CD14-positive monocyte (primary cell): ENCODE measurements around the gene TXNL1. TPM values are rescaled to one million over a fixed set of nuclear protein-coding genes. Genes with fewer than 3 reads are reported as not detected.
A peak's percentile ranks its signal among the peaks of the same experiment; 100 is the strongest.

Experiments
- DNase-seq, 3 donors: peaks; one replicate each; pipeline ENCODE4 v3.0.0-alpha.2; 2011 to 2022
- H2AFZ ChIP-seq: 2 replicates; pipeline ENCODE4 v1.6.0; 2012; ENCODE audit warnings: mild to moderate bottlenecking, low read depth, low read length, inconsistent platforms; ENCODE audit not compliant: insufficient read depth, poor library complexity, severe bottlenecking
- H3K27ac ChIP-seq, 2 donors: 1 replicate in 1 of 2; 2 replicates in 1 of 2; pipeline ENCODE4 v1.5.1; 2012 to 2013; ENCODE audit warnings: low read length in 2 of 2, control low read depth in 1 of 2, inconsistent platforms in 1 of 2, low read depth in 1 of 2, mild to moderate bottlenecking in 1 of 2
- H3K27me3 ChIP-seq, 2 donors: one replicate each; pipeline versions ENCODE4 v1.6.0 to v1.6.1; 2011 to 2013; ENCODE audit warnings: low read length in 2 of 2; ENCODE audit not compliant: control insufficient read depth in 2 of 2, insufficient read depth in 2 of 2
- H3K36me3 ChIP-seq, 2 donors: replicated peaks in 1 of 2; 1 replicate in 1 of 2; 2 replicates in 1 of 2; pipeline versions ENCODE4 v1.5.1 to v1.6.1; 2012 to 2013; ENCODE audit warnings: low read length in 2 of 2, control low read depth in 1 of 2, inconsistent platforms in 1 of 2, mild to moderate bottlenecking in 1 of 2; ENCODE audit not compliant: insufficient read depth in 2 of 2, control insufficient read depth in 1 of 2
- H3K4me1 ChIP-seq, 2 donors: 1 replicate in 1 of 2; 2 replicates in 1 of 2; pipeline versions ENCODE4 v1.5.1 to v1.6.1; 2012 to 2013; ENCODE audit warnings: low read length in 2 of 2, control low read depth in 1 of 2, inconsistent platforms in 1 of 2, mild to moderate bottlenecking in 1 of 2, moderate library complexity in 1 of 2; ENCODE audit not compliant: insufficient read depth in 2 of 2, control insufficient read depth in 1 of 2
- H3K4me2 ChIP-seq: replicated peaks from 2 replicates; pipeline ENCODE3; 2012; ENCODE audit warnings: low read length, moderate library complexity, mild to moderate bottlenecking; ENCODE audit not compliant: poor library complexity, severe bottlenecking; ENCODE audit errors: extremely low read depth
- H3K4me3 ChIP-seq, 3 experiments: fragments of 200-600 bp in 1 of 3; sonication (generic) in 1 of 3; replicated peaks in 1 of 3; 1 replicate in 2 of 3; 2 replicates in 1 of 3; pipeline ENCODE4 v1.5.1; 2011 to 2013; ENCODE audit warnings: low read length in 3 of 3, mild to moderate bottlenecking in 3 of 3, control low read depth in 2 of 3, low read depth in 2 of 3, inconsistent platforms in 1 of 3, moderate library complexity in 1 of 3
- H3K79me2 ChIP-seq: 2 replicates; pipeline ENCODE4 v1.6.0; 2012; ENCODE audit warnings: mild to moderate bottlenecking, control low read depth, inconsistent platforms, low read length, moderate library complexity; ENCODE audit not compliant: insufficient read depth
- H3K9ac ChIP-seq: 2 replicates; pipeline ENCODE4 v1.6.0; 2017; ENCODE audit warnings: low read length, mild to moderate bottlenecking; ENCODE audit not compliant: insufficient read depth, poor library complexity, severe bottlenecking
- H3K9me3 ChIP-seq, 2 donors: replicated peaks in 1 of 2; 1 replicate in 1 of 2; 2 replicates in 1 of 2; pipeline versions ENCODE4 v1.5.1 to v1.6.1; 2012 to 2013; ENCODE audit warnings: low read length in 2 of 2, control low read depth in 1 of 2; ENCODE audit not compliant: control insufficient read depth in 1 of 2, insufficient read depth in 1 of 2
- H4K20me1 ChIP-seq: 2 replicates; pipeline ENCODE4 v1.6.0; 2012; ENCODE audit warnings: mild to moderate bottlenecking, low read length, control low read depth, moderate library complexity; ENCODE audit not compliant: insufficient read depth
- H3K27ac Mint-ChIP-seq, 7 donors: one replicate each; pipeline ENCODE4 v1.8.0; 2020; ENCODE audit warnings: mild to moderate bottlenecking in 7 of 7, mixed read lengths in 7 of 7, moderate library complexity in 6 of 7, inconsistent platforms in 2 of 7
- H3K27me3 Mint-ChIP-seq, 3 donors: one replicate each; pipeline ENCODE4 v1.8.0; 2021 to 2022; ENCODE audit warnings: low read depth in 3 of 3, mild to moderate bottlenecking in 3 of 3, mixed read lengths in 3 of 3, moderate library complexity in 3 of 3, inconsistent platforms in 1 of 3
- H3K36me3 Mint-ChIP-seq, 2 donors: one replicate each; pipeline ENCODE4 v1.8.0; 2020; ENCODE audit warnings: mixed read lengths in 2 of 2, inconsistent platforms in 1 of 2, mild to moderate bottlenecking in 1 of 2
- H3K4me1 Mint-ChIP-seq: one replicate; pipeline ENCODE4 v1.8.0; 2020; ENCODE audit warnings: mild to moderate bottlenecking, mixed read lengths
- H3K4me3 Mint-ChIP-seq, 2 donors: one replicate each; pipeline ENCODE4 v1.8.0; 2020; ENCODE audit warnings: mild to moderate bottlenecking in 2 of 2, mixed read lengths in 2 of 2, moderate library complexity in 1 of 2
- H3K9me3 Mint-ChIP-seq, 7 donors: one replicate each; pipeline ENCODE4 v1.8.0; 2020 to 2022; ENCODE audit warnings: mixed read lengths in 7 of 7, mild to moderate bottlenecking in 6 of 7, moderate library complexity in 6 of 7, inconsistent platforms in 2 of 7
- CTCF ChIP-seq: fragments of 200-600 bp; IDR thresholded peaks from one replicate; pipeline ENCODE4 v1.8.0; 2022; ENCODE audit warnings: antibody characterized with exemption, mild to moderate bottlenecking
- WGBS: methylation state at CpG from one replicate; pipeline ENCODE4 v1.1.5; 2013; ENCODE audit warnings: missing lambda C conversion rate; ENCODE audit not compliant: insufficient coverage; 5-methylcytosine and 5-hydroxymethylcytosine counted together
- intact Hi-C, 2 donors: fragments of 100-400 bp; cut with micrococcal nuclease; formaldehyde crosslinking; loops; one replicate each; pipeline versions ENCODE4 v1.15.0 to v1.15.1; 2023
- polyA plus RNA-seq, 3 donors: library from polyadenylated mRNA; depleted of rRNA in 1 of 3; unstranded in 2 of 3; stranded (reverse) in 1 of 3; fragments of 300-500 nt in 2 of 3; fragments of >200 nt in 1 of 3; fragmentation: Illumina TruSeq in 2 of 3; gene quantifications; 1 replicate in 2 of 3; 2 replicates in 1 of 3; pipeline ENCODE4 v1.2.3, GENCODE V29; 2012 to 2021

The TXNL1 gene
- polyA plus RNA-seq, 3 donors = 22.3 to 80.4 (median 77.8) TPM

- Histone ChIP-seq H3K4me2 (no peak overlapping the region), H3K9ac (no peak overlapping the region), H3K4me3 (no peak overlapping the region), H3K9me3 (no peaks in the 10 kb centered on the region), H3K79me2 (no peaks in the 10 kb centered on the region), H3K36me3 (no peaks in the 10 kb centered on the region), H3K27ac (peak overlapping the region in 1 of 2 donors; percentile 24), H3K27me3 (no peaks in the 10 kb centered on the region), H4K20me1 (no peaks in the 10 kb centered on the region), H2AFZ (no peak overlapping the region), H3K4me1 (peaks cover 42 to 47% of the 10 kb centered on the region in 2 donors)
- Mint-ChIP-seq H3K27me3 (no peaks in the 10 kb centered on the region), H3K4me3 (no peak overlapping the region), H3K9me3 (peaks cover 0 to 5% (median 0%) of the 10 kb centered on the region in 7 donors), H3K36me3 (no peaks in the 10 kb centered on the region), H3K4me1 (peaks cover 49% of the 10 kb centered on the region), H3K27ac (peak overlapping the region in 3 of 7 donors; percentile 37 to 78 (median 50))
- no CpG with 5 or more reads among the region's 3 CpGs for WGBS
- DNase-seq = peak in 1 of 3 donors; percentile 24
- intact Hi-C loops = loop anchor here (5.0 to 10.0 kb wide), 2 partner anchors 796 to 1339 kb away; no protein-coding TSS in a partner anchor
- no peak for TF ChIP-seq CTCF
Measured at GRCh38 chr18:56570978-56571377, 67.4 kb downstream of the TXNL1 start.

GRCh38 chr18:56569416-56569815 is 69.0 kb downstream of the TXNL1 start:
- peak overlapping the region in 1 of 2 donors; percentile 46 for H3K4me3 Mint-ChIP-seq
- H3K4me1 ChIP-seq = peaks cover 51 to 54% of the 10 kb centered on the region in 2 donors
- peaks cover 0 to 2% (median 0%) of the 10 kb centered on the region in 3 donors for H3K27me3 Mint-ChIP-seq
- H3K4me1 Mint-ChIP-seq = peaks cover 53% of the 10 kb centered on the region
- intact Hi-C loops = loop anchor here in 1 of 2 donors (10.0 kb wide), 1 partner anchor 75 kb away; no protein-coding TSS in a partner anchor
- H3K79me2 ChIP-seq = no peaks in the 10 kb centered on the region
- H4K20me1 ChIP-seq = no peaks in the 10 kb centered on the region
- H3K36me3 Mint-ChIP-seq = no peaks in the 10 kb centered on the region
- H3K36me3 ChIP-seq = no peaks in the 10 kb centered on the region
- peak overlapping the region; percentile 56 for H3K4me2 ChIP-seq
- H3K9me3 ChIP-seq = no peaks in the 10 kb centered on the region
- no peaks in the 10 kb centered on the region for H3K27me3 ChIP-seq
- peak overlapping the region; percentile 78 to 96 (median 90) for H3K27ac Mint-ChIP-seq
- DNase-seq = peak; percentile 42 to 77 (median 74)
- no CpG with 5 or more reads among the region's 1 CpG for WGBS
- H3K9ac ChIP-seq = no peak overlapping the region
- H3K4me3 ChIP-seq = peak overlapping the region in 1 of 3 experiments; percentile 24
- H3K27ac ChIP-seq = peak overlapping the region; percentile 72 to 85
- no peak overlapping the region for H2AFZ ChIP-seq
- H3K9me3 Mint-ChIP-seq = peaks cover 0 to 5% (median 0%) of the 10 kb centered on the region in 7 donors
- no peak for TF ChIP-seq CTCF
